Endodermal cell (in vitro differentiated cells): ENCODE data around the gene OGFOD3. TPM values are rescaled to one million over a fixed set of nuclear protein-coding genes. Genes with fewer than 3 reads are reported as not detected.

ENCODE experiments used
- DNase-seq: peaks from one replicate; pipeline ENCODE4 v3.0.0-alpha.2; 2017
- H3K27ac ChIP-seq: 2 replicates; pipeline ENCODE4 v1.5.1; 2013; ENCODE audit warnings: mild to moderate bottlenecking, low read depth, low read length, moderate library complexity
- H3K27me3 ChIP-seq: 2 replicates; pipeline ENCODE4 v1.6.1; 2013; ENCODE audit warnings: mild to moderate bottlenecking, low read length, moderate library complexity; ENCODE audit not compliant: insufficient read depth, control insufficient read depth, poor library complexity, severe bottlenecking
- H3K36me3 ChIP-seq: 2 replicates; pipeline ENCODE4 v1.7.0; 2013; ENCODE audit warnings: mild to moderate bottlenecking, low read length, moderate library complexity; ENCODE audit not compliant: control insufficient read depth, insufficient read depth
- H3K4me1 ChIP-seq: one replicate; pipeline ENCODE4 v1.7.0; 2013; ENCODE audit warnings: low read length; ENCODE audit not compliant: control insufficient read depth, insufficient read depth
- H3K4me3 ChIP-seq: 2 replicates; pipeline ENCODE4 v1.5.1; 2013; ENCODE audit warnings: mild to moderate bottlenecking, low read length, moderate library complexity
- H3K9ac ChIP-seq: 2 replicates; pipeline ENCODE4 v1.6.1; 2013; ENCODE audit warnings: mild to moderate bottlenecking, low read length, moderate library complexity; ENCODE audit not compliant: poor library complexity, severe bottlenecking; ENCODE audit errors: extremely low read depth
- H3K9me3 ChIP-seq: 2 replicates; pipeline ENCODE4 v1.6.1; 2013; ENCODE audit warnings: mild to moderate bottlenecking, low read length, moderate library complexity; ENCODE audit not compliant: control insufficient read depth
- H3K27ac Mint-ChIP-seq: 2 replicates; pipeline ENCODE4 v1.8.0; 2020; ENCODE audit warnings: mixed read lengths
- H3K27me3 Mint-ChIP-seq: 2 replicates; pipeline ENCODE4 v1.8.0; 2021; ENCODE audit warnings: mild to moderate bottlenecking, mixed read lengths; ENCODE audit not compliant: insufficient read depth
- H3K36me3 Mint-ChIP-seq: 2 replicates; pipeline ENCODE4 v1.8.0; 2020; ENCODE audit warnings: low read depth, mixed read lengths
- H3K4me1 Mint-ChIP-seq: 2 replicates; pipeline ENCODE4 v1.8.0; 2020; ENCODE audit warnings: mixed read lengths
- H3K4me3 Mint-ChIP-seq: 2 replicates; pipeline ENCODE4 v1.8.0; 2020; ENCODE audit warnings: mild to moderate bottlenecking, moderate library complexity, mixed read lengths
- H3K9me3 Mint-ChIP-seq: 2 replicates; pipeline ENCODE4 v1.8.0; 2020; ENCODE audit warnings: mild to moderate bottlenecking, mixed read lengths
- WGBS, 2 experiments: methylation state at CpG; one replicate each; pipeline versions ENCODE4 v1.1.5 to v1.1.7; 2013; ENCODE audit warnings: missing lambda C conversion rate in 2 of 2, mixed read lengths in 1 of 2; ENCODE audit not compliant: insufficient coverage in 1 of 2, insufficient read length in 1 of 2; 5-methylcytosine and 5-hydroxymethylcytosine counted together
- total RNA-seq, 2 donors: library from RNA; stranded (reverse); fragmentation: NEBNext Ultra II Directional in 1 of 2; extraction: Animal tissue kit (Norgen Biotek cat#: 25700) in 1 of 2; gene quantifications; 2 replicates in 1 of 2; 3 replicates in 1 of 2; pipeline ENCODE4 v1.2.1, GENCODE V29; 2021
- TF ChIP-seq, protein P1 (sequence below): fragments of 200-600 bp; sonication (generic); conservative IDR thresholded peaks from 2 replicates; pipeline ENCODE4 v1.5.0; 2021; ENCODE audit warnings: antibody characterized with exemption, mild to moderate bottlenecking

The OGFOD3 gene
- total RNA-seq, 2 donors from 2014 or later: 24.0 to 30.1 TPM

DNA sequence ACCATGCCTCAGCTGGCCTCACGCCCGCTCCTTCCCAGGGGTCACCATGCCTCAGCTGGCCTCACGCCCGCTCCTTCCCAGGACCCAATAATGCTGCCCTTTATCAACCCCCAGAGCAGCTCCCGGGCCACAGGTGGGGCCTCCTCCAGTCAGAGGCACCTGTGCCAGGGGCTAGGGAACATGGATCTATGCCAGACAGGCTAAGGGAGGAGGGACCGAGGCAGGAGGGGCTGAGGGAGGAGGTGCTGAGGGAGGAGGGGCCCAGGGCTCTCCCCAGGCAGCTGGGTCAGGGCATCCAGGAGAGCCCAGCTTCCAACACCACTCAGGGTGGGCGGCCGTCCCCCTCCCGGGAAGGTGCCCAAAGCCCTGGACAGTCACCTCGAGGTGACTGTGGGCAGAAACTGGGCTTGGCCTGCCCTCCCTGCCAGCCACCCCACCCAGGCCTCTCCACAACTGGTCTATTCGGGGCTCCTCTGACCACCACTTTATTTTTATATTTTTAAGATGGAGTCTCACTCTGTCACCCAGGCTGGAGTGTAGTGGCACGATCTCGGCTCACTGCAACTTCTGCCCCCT is 27.4 kb downstream of the OGFOD3 start:
- Mint-ChIP-seq H3K36me3 (peaks cover 15% of the 10 kb centered on the region), H3K9me3 (no peaks in the 10 kb centered on the region), H3K4me3 (no peak overlapping the region), H3K27me3 (no peaks in the 10 kb centered on the region), H3K27ac (no peak overlapping the region), H3K4me1 (peaks cover 3% of the 10 kb centered on the region)
- DNase-seq: no peak
- Histone ChIP-seq H3K4me3 (no peak overlapping the region), H3K9me3 (no peaks in the 10 kb centered on the region), H3K4me1 (no peaks in the 10 kb centered on the region), H3K27me3 (no peaks in the 10 kb centered on the region), H3K27ac (no peak overlapping the region), H3K36me3 (no peaks in the 10 kb centered on the region), H3K9ac (no peak overlapping the region)
- WGBS, 2 experiments: 93 to 94% methylated on average over 5 to 13 of the region's 13 CpGs
- TF ChIP-seq, protein P1, sequence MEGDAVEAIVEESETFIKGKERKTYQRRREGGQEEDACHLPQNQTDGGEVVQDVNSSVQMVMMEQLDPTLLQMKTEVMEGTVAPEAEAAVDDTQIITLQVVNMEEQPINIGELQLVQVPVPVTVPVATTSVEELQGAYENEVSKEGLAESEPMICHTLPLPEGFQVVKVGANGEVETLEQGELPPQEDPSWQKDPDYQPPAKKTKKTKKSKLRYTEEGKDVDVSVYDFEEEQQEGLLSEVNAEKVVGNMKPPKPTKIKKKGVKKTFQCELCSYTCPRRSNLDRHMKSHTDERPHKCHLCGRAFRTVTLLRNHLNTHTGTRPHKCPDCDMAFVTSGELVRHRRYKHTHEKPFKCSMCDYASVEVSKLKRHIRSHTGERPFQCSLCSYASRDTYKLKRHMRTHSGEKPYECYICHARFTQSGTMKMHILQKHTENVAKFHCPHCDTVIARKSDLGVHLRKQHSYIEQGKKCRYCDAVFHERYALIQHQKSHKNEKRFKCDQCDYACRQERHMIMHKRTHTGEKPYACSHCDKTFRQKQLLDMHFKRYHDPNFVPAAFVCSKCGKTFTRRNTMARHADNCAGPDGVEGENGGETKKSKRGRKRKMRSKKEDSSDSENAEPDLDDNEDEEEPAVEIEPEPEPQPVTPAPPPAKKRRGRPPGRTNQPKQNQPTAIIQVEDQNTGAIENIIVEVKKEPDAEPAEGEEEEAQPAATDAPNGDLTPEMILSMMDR: no peak

DNA sequence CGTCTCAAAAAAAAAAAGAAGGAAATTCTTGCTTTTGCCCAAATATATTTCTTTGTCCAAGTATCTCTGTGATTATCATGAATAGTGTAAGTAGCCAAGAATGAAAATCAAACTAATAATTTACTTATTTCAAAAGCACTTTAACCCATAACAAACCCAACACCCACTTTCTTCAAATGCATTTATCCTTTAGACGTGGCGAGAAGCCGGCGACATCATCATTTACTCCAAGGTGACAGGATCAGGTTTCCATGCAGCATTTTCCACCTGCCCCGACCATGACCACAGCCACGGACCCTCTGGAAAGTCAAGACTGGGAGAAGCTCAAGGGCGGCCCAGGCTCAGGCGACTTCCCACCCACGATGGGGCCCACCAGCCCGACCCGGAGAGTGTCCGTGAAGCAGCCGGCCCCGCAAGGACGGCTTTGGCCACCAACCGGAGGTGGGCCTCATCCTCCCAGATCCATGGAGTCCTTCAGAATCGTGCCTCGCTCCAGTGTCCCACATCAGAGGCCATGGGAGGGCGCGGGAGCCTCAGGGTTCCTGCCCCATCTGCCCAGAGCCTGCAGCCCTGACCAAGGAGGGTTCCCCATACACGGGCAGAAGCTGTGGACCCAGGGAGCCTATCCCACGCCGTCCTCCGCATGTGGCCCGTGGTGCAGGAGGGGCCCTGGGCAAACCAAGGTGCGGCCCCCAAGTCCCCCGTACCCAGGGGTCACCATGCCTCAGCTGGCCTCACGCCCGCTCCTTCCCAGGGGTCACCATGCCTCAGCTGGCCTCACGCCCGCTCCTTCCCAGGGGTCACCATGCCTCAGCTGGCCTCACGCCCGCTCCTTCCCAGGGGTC is 28.1 kb downstream of the OGFOD3 start:
- peaks cover 3% of the 10 kb centered on the region for H3K4me1 Mint-ChIP-seq
- no peaks in the 10 kb centered on the region for H3K36me3 ChIP-seq
- peaks cover 15% of the 10 kb centered on the region for H3K36me3 Mint-ChIP-seq
- H3K9me3 Mint-ChIP-seq: no peaks in the 10 kb centered on the region
- TF ChIP-seq, protein P1: no peak
- WGBS, 2 experiments: 94 to 96% methylated on average over 19 to 29 of the region's 34 CpGs
- no peaks in the 10 kb centered on the region for H3K27me3 Mint-ChIP-seq
- H3K4me1 ChIP-seq: no peaks in the 10 kb centered on the region
- H3K9ac ChIP-seq: no peak overlapping the region
- no peak for DNase-seq
- no peak overlapping the region for H3K4me3 ChIP-seq
- no peak overlapping the region for H3K27ac ChIP-seq
- H3K4me3 Mint-ChIP-seq: no peak overlapping the region
- H3K27ac Mint-ChIP-seq: no peak overlapping the region
- no peaks in the 10 kb centered on the region for H3K9me3 ChIP-seq
- no peaks in the 10 kb centered on the region for H3K27me3 ChIP-seq

DNA sequence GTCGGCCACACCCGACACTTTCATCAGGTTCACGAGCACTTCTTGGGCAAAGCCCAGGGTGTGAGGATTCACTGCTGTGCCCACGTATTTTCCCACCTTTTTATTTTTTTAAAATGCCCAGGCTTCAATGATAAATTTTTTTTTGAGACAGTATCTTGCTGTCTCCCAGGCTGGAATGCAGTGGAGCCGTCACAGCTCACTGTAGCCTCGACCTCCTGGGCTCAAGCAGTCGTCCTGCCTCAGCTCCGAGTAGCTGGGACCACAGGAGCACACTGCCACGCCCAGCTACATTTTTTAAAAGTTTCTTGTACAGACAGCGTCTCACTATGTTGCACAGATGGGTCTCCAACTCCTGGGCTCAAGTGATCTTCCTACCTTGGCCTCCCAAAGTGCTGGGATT is 29.0 kb downstream of the OGFOD3 start:
- no peaks in the 10 kb centered on the region for H3K4me1 ChIP-seq
- no peaks in the 10 kb centered on the region for H3K36me3 ChIP-seq
- H3K9me3 ChIP-seq: no peaks in the 10 kb centered on the region
- no peaks in the 10 kb centered on the region for H3K27me3 Mint-ChIP-seq
- H3K27me3 ChIP-seq: no peaks in the 10 kb centered on the region
- no peak for DNase-seq
- H3K4me3 ChIP-seq: no peak overlapping the region
- no peak overlapping the region for H3K27ac ChIP-seq
- H3K9ac ChIP-seq: no peak overlapping the region
- H3K4me1 Mint-ChIP-seq: peaks cover 3% of the 10 kb centered on the region
- WGBS, 2 experiments: 94% methylated on average over 9 to 10 of the region's 10 CpGs
- H3K36me3 Mint-ChIP-seq: peaks cover 11% of the 10 kb centered on the region
- no peak overlapping the region for H3K4me3 Mint-ChIP-seq
- no peak overlapping the region for H3K27ac Mint-ChIP-seq
- TF ChIP-seq, protein P1: no peak
- H3K9me3 Mint-ChIP-seq: no peaks in the 10 kb centered on the region
